H9 (cell line): ENCODE data around the gene AHNAK2. TPM values are rescaled to one million over a fixed set of nuclear protein-coding genes. Genes with fewer than 3 reads are reported as not detected.

Source experiments
- DNase-seq: peaks from one replicate; pipeline ENCODE4 v3.0.0-alpha.2; 2017
- H2AFZ ChIP-seq: one replicate; pipeline ENCODE4 v1.6.1; 2013; ENCODE audit warnings: mild to moderate bottlenecking, low read length, control low read depth, moderate library complexity
- H2AK5ac ChIP-seq: 2 replicates; pipeline ENCODE4 v1.6.1; 2013; ENCODE audit warnings: low read length, control low read depth, mixed read lengths; ENCODE audit not compliant: insufficient read length
- H2BK120ac ChIP-seq: one replicate; pipeline ENCODE4 v1.6.1; 2013; ENCODE audit warnings: low read depth, mild to moderate bottlenecking, low read length, control low read depth, inconsistent platforms; ENCODE audit not compliant: poor library complexity, severe bottlenecking
- H2BK12ac ChIP-seq: 2 replicates; pipeline ENCODE4 v1.6.1; 2013; ENCODE audit warnings: low read length, control low read depth, mixed read lengths, low read depth; ENCODE audit not compliant: insufficient read length
- H2BK15ac ChIP-seq: 2 replicates; pipeline ENCODE4 v1.6.1; 2013; ENCODE audit warnings: low read depth, low read length, control low read depth
- H2BK20ac ChIP-seq: one replicate; pipeline ENCODE4 v1.6.1; 2013; ENCODE audit warnings: low read depth, mild to moderate bottlenecking, low read length, control low read depth, inconsistent platforms; ENCODE audit not compliant: poor library complexity, severe bottlenecking
- H2BK5ac ChIP-seq: 2 replicates; pipeline ENCODE4 v1.6.1; 2013; ENCODE audit warnings: low read length, control low read depth, mixed read lengths; ENCODE audit not compliant: insufficient read length
- H3K14ac ChIP-seq: 2 replicates; pipeline ENCODE4 v1.6.1; 2013; ENCODE audit warnings: low read length, control low read depth; ENCODE audit not compliant: insufficient read depth
- H3K18ac ChIP-seq: 2 replicates; pipeline ENCODE4 v1.6.1; 2013; ENCODE audit warnings: low read depth, mild to moderate bottlenecking, mixed read lengths, low read length, control low read depth; ENCODE audit not compliant: insufficient read length
- H3K23ac ChIP-seq: 2 replicates; pipeline ENCODE4 v1.6.1; 2013; ENCODE audit warnings: low read length, control low read depth, mixed read lengths, low read depth; ENCODE audit not compliant: insufficient read length
- H3K23me2 ChIP-seq: 2 replicates; pipeline ENCODE4 v1.6.1; 2013; ENCODE audit warnings: low read depth, mild to moderate bottlenecking, mixed read lengths, low read length, control low read depth; ENCODE audit not compliant: insufficient read length, poor library complexity, severe bottlenecking
- H3K27ac ChIP-seq: 2 replicates; pipeline ENCODE4 v1.5.1; 2013; ENCODE audit warnings: low read length, control low read depth, mixed read lengths, low read depth; ENCODE audit not compliant: insufficient read length
- H3K27me3 ChIP-seq: 2 replicates; pipeline ENCODE4 v1.6.1; 2013; ENCODE audit warnings: low read length, control low read depth, inconsistent platforms; ENCODE audit not compliant: insufficient read depth
- H3K4ac ChIP-seq: 2 replicates; pipeline ENCODE4 v1.6.1; 2013; ENCODE audit warnings: low read depth, mild to moderate bottlenecking, control low read depth, inconsistent platforms, low read length, moderate library complexity
- H3K4me1 ChIP-seq: 2 replicates; pipeline ENCODE4 v1.6.1; 2013; ENCODE audit warnings: low read length, control low read depth, inconsistent platforms; ENCODE audit not compliant: insufficient read depth
- H3K4me2 ChIP-seq: 2 replicates; pipeline ENCODE4 v1.6.1; 2013; ENCODE audit warnings: low read length, control low read depth, mixed read lengths; ENCODE audit not compliant: insufficient read length, insufficient read depth
- H3K56ac ChIP-seq: 2 replicates; pipeline ENCODE4 v1.6.1; 2013; ENCODE audit warnings: low read depth, mild to moderate bottlenecking, mixed read lengths, low read length, control low read depth; ENCODE audit not compliant: insufficient read length
- H3K79me1 ChIP-seq: 2 replicates; pipeline ENCODE4 v1.6.1; 2013; ENCODE audit warnings: low read depth, mild to moderate bottlenecking, moderate library complexity, low read length, control low read depth, inconsistent platforms; ENCODE audit not compliant: insufficient read depth, poor library complexity, severe bottlenecking
- H3K79me2 ChIP-seq: 2 replicates; pipeline ENCODE4 v1.6.1; 2013; ENCODE audit warnings: low read length, control low read depth, inconsistent platforms; ENCODE audit not compliant: insufficient read depth
- H3K9ac ChIP-seq: 2 replicates; pipeline ENCODE4 v1.6.1; 2013; ENCODE audit warnings: low read length, control low read depth, mixed read lengths; ENCODE audit not compliant: insufficient read length; ENCODE audit errors: extremely low read depth
- H3K9me3 ChIP-seq: one replicate; pipeline ENCODE4 v1.6.1; 2013; ENCODE audit warnings: low read depth, low read length, inconsistent platforms; ENCODE audit not compliant: control insufficient read depth
- H3T11ph ChIP-seq: one replicate; pipeline ENCODE4 v1.6.1; 2013; ENCODE audit warnings: mild to moderate bottlenecking, low read length, control low read depth, inconsistent platforms
- H4K20me1 ChIP-seq: one replicate; pipeline ENCODE4 v1.6.1; 2013; ENCODE audit not compliant: control insufficient read depth, insufficient read length, insufficient read depth
- H4K5ac ChIP-seq: 2 replicates; pipeline ENCODE4 v1.6.1; 2013; ENCODE audit warnings: low read depth, mild to moderate bottlenecking, mixed read lengths, low read length, control low read depth; ENCODE audit not compliant: insufficient read length
- H4K8ac ChIP-seq: replicated peaks from 2 replicates; pipeline ENCODE4 v1.6.1; 2013; ENCODE audit warnings: low read length, control low read depth, mixed read lengths, low read depth; ENCODE audit not compliant: insufficient read length
- H4K91ac ChIP-seq: 2 replicates; pipeline ENCODE4 v1.6.1; 2013; ENCODE audit warnings: low read depth, mild to moderate bottlenecking, moderate library complexity, mixed read lengths, low read length, control low read depth; ENCODE audit not compliant: insufficient read length
- H3K27ac Mint-ChIP-seq, 3 experiments: 2 replicates in 2 of 3; 3 replicates in 1 of 3; pipeline ENCODE4 v1.8.0; 2020 to 2021; ENCODE audit warnings: mixed read lengths in 3 of 3, mild to moderate bottlenecking in 1 of 3, moderate library complexity in 1 of 3
- H3K27me3 Mint-ChIP-seq: 2 replicates; pipeline ENCODE4 v1.8.0; 2021; ENCODE audit warnings: low read depth, mild to moderate bottlenecking, moderate library complexity, mixed read lengths
- H3K36me3 Mint-ChIP-seq, 3 experiments: 2 replicates in 2 of 3; 3 replicates in 1 of 3; pipeline ENCODE4 v1.8.0; 2020 to 2021; ENCODE audit warnings: low read depth in 3 of 3, mixed read lengths in 3 of 3; ENCODE audit not compliant: insufficient read depth in 1 of 3
- H3K4me1 Mint-ChIP-seq, 2 experiments: 2 replicates each; pipeline ENCODE4 v1.8.0; 2020; ENCODE audit warnings: mixed read lengths in 2 of 2
- H3K4me3 Mint-ChIP-seq, 2 experiments: 2 replicates in 1 of 2; 3 replicates in 1 of 2; pipeline ENCODE4 v1.8.0; 2020 to 2021; ENCODE audit warnings: mild to moderate bottlenecking in 2 of 2, mixed read lengths in 2 of 2, moderate library complexity in 1 of 2
- H3K9me3 Mint-ChIP-seq, 2 experiments: 2 replicates in 1 of 2; 3 replicates in 1 of 2; pipeline ENCODE4 v1.8.0; 2020; ENCODE audit warnings: mild to moderate bottlenecking in 2 of 2, mixed read lengths in 2 of 2, moderate library complexity in 1 of 2
- WGBS: extraction: QIAGEN DNeasy Blood & Tissue Kit; methylation state at CpG from one replicate; pipeline ENCODE4 v1.1.7; 2013; ENCODE audit warnings: missing lambda C conversion rate, low lambda C conversion rate, mixed read lengths; ENCODE audit not compliant: insufficient read length; ENCODE audit errors: extremely low coverage; 5-methylcytosine and 5-hydroxymethylcytosine counted together
- total RNA-seq: library from RNA; stranded (reverse); gene quantifications from 2 replicates; pipeline ENCODE4 v1.2.1, GENCODE V29; 2021
- TF ChIP-seq, protein P1 (sequence below): fragments of 200-600 bp; sonication (generic); conservative IDR thresholded peaks from 3 replicates; pipeline ENCODE4 v1.8.0; 2021; ENCODE audit warnings: antibody characterized with exemption, mild to moderate bottlenecking

AHNAK2 gene
- total RNA-seq, 1 experiment from 2014 or later = 2.8 TPM

DNA sequence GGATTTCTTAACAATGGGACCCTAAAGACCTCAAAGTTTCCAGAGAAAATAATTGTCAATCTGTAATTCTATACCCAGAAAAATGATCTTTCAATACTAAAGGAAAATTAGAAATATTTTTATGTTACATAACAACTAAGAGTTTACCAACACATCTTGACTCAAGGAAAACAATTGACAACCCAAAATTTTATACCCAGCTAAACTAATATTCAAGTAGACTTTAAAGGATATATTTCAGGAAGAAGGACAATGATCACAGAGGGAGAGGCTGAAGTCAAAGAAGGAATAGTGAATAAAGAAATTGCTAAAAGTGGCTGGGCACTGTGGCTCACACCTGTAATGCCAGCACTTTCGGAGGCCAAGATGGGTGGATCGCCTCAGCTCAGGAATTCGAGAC is 66.1 kb downstream of the AHNAK2 start:
- no peak overlapping the region for H3K14ac ChIP-seq
- Mint-ChIP-seq H3K4me3 (no peak overlapping the region), H3K36me3 (peaks cover 0 to 4% (median 0%) of the 10 kb centered on the region in 3 experiments; a peak in 3 of 7 replicates), H3K27me3 (peaks cover 78% of the 10 kb centered on the region), H3K9me3 (peaks cover 20 to 21% of the 10 kb centered on the region in 2 experiments), H3K4me1 (no peaks in the 10 kb centered on the region), H3K27ac (no peak overlapping the region)
- H3T11ph ChIP-seq = no peak overlapping the region
- no peak overlapping the region for H2BK5ac ChIP-seq
- H3K79me1 ChIP-seq = no peaks in the 10 kb centered on the region
- H2BK15ac ChIP-seq = no peak overlapping the region
- H4K8ac ChIP-seq = no peak overlapping the region
- no peak overlapping the region for H2AK5ac ChIP-seq
- no peak overlapping the region for H4K5ac ChIP-seq
- WGBS = no CpG with 5 or more reads among the region's 3 CpGs
- H3K9me3 ChIP-seq = no peaks in the 10 kb centered on the region
- no peak overlapping the region for H3K4ac ChIP-seq
- H3K18ac ChIP-seq = no peak overlapping the region
- no peaks in the 10 kb centered on the region for H3K4me1 ChIP-seq
- H3K23ac ChIP-seq = no peak overlapping the region
- no peak overlapping the region for H2BK12ac ChIP-seq
- no peaks in the 10 kb centered on the region for H3K23me2 ChIP-seq
- no peak overlapping the region for H2BK120ac ChIP-seq
- H3K56ac ChIP-seq = no peak overlapping the region
- H2BK20ac ChIP-seq = no peak overlapping the region
- no peaks in the 10 kb centered on the region for H4K20me1 ChIP-seq
- H3K27ac ChIP-seq = no peak overlapping the region
- H3K9ac ChIP-seq = no peak overlapping the region
- TF ChIP-seq, protein P1, sequence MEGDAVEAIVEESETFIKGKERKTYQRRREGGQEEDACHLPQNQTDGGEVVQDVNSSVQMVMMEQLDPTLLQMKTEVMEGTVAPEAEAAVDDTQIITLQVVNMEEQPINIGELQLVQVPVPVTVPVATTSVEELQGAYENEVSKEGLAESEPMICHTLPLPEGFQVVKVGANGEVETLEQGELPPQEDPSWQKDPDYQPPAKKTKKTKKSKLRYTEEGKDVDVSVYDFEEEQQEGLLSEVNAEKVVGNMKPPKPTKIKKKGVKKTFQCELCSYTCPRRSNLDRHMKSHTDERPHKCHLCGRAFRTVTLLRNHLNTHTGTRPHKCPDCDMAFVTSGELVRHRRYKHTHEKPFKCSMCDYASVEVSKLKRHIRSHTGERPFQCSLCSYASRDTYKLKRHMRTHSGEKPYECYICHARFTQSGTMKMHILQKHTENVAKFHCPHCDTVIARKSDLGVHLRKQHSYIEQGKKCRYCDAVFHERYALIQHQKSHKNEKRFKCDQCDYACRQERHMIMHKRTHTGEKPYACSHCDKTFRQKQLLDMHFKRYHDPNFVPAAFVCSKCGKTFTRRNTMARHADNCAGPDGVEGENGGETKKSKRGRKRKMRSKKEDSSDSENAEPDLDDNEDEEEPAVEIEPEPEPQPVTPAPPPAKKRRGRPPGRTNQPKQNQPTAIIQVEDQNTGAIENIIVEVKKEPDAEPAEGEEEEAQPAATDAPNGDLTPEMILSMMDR = no peak
- H4K91ac ChIP-seq = no peak overlapping the region
- no peak overlapping the region for H2AFZ ChIP-seq
- no peak overlapping the region for H3K4me2 ChIP-seq
- no peaks in the 10 kb centered on the region for H3K79me2 ChIP-seq
- no peak for DNase-seq
- H3K27me3 ChIP-seq = no peaks in the 10 kb centered on the region
